DMS53 treated with DMSO at 0.1 percent for 48 hours (cell line): ENCODE measurements around the gene KDM4C.
A peak's percentile ranks its signal among the peaks of the same experiment; 100 is the strongest.
"Not testable (repeated sequence)": the region's sequence is repeated elsewhere in the genome, so short reads cannot be mapped to it uniquely, and the experiment has no call there.

Experiments used
- DNase-seq: peaks from one replicate; lab custom pipeline; 2025; ENCODE audit not compliant: unreplicated experiment; lab: John Stamatoyannopoulos, UW

KDM4C gene

DNA sequence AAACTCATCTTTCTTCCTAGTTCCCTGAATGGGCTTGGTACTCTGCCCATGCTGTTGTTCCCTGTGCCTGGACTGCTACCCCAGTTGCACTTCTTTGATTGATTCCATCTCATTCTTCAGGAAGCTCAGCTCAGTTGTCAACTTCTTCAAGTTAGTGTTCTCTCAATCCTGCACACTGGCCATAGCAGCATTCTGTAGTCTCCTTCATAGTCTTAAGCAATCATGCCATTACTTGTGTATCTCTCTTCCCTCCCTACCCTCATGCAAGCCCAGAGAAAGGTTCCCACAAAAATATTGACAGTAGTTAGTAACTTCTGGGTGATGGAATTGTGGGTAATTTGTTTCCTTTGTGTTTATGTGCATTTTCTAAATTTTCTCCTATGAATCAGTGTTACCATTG, 5.5 kb downstream of the KDM4C start:
- no peak for DNase-seq

DNA sequence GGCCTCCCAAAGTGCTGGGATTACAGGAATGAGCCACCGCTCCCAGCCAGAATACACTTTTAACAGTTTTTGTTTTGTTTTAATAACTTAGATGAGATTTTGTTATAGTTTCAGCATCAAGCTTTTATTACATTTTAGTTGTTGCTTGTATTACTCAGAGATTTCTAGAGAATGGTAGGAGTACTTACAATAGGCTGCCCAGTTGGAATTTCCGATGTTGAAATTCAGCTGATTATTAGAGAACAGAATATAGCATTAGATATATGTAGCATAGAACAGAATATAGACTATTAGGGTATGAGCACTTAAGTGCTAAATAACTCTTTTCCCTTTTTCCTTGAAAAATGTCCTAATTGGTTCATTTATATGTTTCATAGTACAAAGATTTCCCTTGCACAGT, 6.2 kb downstream of the KDM4C start:
- DNase-seq = no peak

DNA sequence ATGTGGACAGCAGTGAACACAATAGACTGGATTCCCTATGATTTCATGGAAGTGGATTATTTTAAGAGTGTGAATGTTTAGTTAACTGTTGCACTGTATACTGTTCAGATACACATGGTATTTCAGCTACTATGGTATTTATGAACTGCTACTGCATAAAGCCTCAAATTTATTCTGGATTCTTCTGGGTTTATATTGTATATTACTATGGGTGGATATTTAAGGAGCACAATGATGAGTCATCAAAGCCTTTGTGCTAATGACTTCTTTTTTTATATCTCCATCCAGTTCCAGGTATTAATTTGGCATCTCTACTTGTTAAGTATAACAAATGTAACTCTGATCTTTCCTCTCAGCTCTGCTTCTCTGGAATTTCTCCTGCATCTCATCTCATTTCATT, 6.8 kb downstream of the KDM4C start:
- DNase-seq = no peak

DNA sequence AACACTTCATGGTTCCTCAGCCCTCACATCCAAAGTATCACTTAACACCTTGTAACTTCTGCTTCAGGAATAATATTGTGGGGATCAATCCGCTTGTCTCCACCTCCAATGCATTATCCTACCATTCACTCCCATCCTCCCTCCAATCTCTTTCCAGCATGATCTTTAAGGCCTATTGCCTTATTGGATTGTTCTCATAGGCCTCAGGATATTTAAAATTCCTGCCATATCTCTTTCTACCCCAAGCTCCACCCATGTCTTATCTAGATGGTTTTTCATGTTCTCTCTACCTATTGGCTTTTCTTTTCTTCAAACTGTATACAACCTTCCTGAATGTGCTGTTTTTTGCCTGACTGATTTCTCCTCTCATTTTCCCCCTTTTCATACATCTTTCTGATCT, 7.2 kb downstream of the KDM4C start:
- DNase-seq = no peak

- DNase-seq = no peak
These were observed 7.6 kb downstream of the KDM4C start for GRCh38 chr9:6765396-6765795.

GRCh38 chr9:6766606-6767005, 8.8 kb downstream of the KDM4C start:
- no peak for DNase-seq

DNA sequence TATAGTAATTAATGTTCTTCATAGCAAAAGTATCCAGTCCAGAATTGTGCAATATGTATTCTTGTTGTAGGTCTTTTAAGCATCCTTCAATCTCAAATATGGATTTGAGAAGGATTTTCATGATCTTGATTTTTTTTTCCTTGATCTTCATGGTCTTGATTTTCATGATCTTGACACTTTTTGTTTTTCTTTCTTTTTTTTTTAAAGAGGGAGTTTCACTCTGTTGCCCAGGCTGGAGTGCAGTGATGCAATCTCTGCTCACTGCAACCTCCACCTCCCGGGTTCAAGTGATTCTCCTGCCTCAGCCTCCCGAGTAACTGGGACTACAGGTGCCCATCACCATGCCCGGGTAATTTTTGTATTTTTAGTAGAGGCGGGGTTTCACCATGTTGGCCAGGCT, 10.8 kb downstream of the KDM4C start:
- DNase-seq = not testable (repeated sequence)

GRCh38 chr9:6771722-6772121, 13.9 kb downstream of the KDM4C start:
- DNase-seq = no peak

DNA sequence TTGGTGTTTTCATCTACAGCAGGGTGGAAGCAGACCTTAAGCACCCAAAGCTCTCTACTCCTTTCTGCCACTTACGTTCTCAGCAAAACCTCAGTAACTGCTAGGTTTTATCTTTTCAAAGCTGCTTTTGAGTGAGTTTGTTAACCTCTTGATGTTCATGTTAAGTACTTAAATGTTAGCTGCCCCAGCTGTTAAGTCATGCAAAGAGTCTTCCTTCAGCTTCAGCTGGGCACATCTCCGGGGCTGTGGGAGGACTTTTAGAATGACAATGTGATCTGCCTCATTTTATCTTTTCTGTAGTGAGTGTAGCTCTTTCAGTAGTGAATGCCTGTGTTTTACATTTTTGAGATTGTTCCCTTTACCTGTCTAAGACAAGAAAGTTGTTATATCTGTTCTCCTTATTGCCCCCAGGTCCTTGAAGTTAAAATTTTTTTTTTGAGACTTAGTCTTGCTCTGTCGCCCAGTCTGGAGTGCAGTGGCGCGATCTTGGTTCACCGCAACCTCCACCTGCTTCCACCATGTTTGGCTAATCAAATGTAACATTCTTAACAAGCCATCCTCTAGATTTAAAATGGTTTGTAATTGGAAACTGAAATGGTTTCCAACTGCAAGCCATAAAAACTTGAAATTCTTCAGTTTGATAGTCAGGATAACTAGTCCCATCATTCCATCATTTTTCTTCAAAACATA, 19.6 kb downstream of the KDM4C start:
- DNase-seq = no peak

GRCh38 chr9:6779417-6780241, 21.9 kb downstream of the KDM4C start:
- DNase-seq = no peak

DNA sequence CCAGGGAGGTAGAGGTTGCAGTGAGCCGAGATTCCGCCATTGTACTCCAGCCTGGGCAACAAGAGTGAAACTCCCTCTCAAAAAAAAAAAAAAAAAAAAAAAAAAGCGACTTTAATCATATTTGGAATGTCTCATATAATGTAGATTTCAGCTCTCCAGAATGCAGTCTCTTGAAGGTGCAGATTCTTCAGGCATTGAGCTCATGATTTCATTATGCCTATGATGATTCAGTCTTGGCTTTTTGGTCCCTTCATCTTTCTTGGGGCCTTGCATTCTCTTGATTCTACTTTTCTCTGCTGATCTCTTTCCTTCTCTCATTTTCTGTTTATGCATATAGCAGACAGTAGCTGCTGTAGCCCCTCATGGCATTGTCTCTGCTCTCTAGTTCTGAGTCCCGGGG, 22.9 kb downstream of the KDM4C start:
- DNase-seq = no peak

DNA sequence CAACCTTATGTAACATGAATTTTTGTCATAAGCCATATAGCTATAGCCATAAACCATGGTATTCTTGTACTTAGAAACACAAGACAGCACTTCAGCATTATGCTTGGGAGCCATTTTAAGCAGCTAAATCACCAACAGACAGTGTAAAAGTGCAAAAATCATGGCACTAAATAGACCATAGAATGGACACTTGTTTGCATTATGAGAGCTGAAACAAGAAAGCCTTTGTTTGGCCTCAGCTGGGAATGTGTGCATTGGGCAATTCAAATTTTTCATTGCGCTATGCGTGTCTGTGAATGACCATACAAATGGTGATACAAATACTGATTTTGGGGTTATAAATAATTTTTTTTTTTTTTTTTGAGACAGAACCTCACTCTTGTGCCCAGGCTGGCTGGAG, 23.7 kb downstream of the KDM4C start:
- no peak for DNase-seq

DNA sequence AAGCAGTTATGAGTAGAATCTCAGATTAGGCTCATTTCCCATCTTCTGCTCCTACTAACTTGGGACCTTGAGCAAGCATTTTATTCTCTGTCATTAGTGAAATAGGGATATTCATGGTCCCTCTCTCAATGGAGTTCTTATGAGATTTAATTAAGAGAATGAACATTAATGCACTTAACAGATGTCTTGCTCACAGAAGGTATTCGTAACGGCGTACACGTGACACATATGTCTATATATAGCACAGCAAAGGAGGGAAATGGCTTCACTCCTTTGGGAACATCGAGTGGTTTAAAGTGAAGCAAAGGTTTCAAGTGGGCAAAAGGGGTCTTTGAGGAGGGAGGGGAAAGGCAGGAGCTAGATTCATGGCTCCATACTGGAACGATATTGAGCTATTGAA, 24.6 kb downstream of the KDM4C start:
- DNase-seq = no peak

DNA sequence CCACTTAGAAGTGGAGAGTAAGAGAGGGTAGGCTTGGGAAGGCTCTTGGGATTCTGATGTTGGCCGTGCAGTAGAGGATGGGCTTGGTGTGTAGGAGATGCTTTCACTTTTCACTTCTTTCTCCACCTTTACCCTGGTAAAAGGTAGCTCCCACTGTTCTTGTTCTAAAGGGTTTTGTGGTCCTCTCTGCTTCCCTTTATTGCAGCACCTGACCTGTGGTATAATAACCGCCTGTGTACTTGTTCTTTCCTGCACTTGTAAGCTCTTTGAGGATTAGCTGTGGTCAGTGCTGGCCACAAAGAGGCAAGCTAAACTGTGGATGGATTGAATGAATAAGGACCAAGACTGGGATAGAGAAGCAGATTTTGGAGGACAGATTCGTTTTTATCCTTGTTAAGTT, 25.2 kb downstream of the KDM4C start:
- DNase-seq = no peak

DNA sequence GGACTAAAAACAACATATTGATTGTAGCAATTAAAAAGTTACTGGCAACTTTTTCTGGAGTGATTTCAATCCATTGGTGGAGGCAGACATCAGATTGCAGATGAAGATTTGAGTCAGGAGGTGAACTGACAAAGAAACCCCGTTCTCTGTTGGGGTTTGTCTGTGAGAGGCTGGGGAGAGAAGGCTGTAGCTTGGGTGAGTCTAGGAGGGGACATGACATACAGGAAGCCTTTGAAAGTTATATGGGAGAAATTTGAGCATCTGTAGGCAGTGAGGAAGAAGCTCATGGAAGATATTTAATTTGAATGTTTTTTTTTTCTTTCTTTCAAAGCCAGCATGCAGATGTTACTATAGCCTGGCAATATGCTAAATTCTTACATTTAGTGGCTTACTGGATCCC, 26.0 kb downstream of the KDM4C start:
- DNase-seq = no peak

GRCh38 chr9:6785682-6786081, 27.9 kb downstream of the KDM4C start:
- DNase-seq = no peak

DNA sequence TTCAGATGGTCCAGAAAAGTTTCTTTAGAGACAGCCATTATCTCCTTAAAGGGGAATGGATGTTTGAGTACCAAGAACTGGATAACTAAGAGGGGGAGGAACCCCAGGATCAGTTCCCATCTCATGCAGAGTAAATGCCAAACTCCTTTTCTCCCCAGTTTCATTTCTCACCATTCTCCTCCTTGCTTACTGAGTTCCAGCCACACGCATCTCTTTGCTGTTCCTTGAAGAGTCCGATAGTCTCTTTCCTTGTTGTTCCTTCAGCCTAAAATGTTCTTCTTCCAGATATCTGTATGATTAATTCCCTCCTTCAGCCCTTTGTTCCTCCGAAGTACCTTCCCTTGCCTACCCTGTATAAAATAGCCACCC, 30.0 kb downstream of the KDM4C start:
- no peak for DNase-seq

DNA sequence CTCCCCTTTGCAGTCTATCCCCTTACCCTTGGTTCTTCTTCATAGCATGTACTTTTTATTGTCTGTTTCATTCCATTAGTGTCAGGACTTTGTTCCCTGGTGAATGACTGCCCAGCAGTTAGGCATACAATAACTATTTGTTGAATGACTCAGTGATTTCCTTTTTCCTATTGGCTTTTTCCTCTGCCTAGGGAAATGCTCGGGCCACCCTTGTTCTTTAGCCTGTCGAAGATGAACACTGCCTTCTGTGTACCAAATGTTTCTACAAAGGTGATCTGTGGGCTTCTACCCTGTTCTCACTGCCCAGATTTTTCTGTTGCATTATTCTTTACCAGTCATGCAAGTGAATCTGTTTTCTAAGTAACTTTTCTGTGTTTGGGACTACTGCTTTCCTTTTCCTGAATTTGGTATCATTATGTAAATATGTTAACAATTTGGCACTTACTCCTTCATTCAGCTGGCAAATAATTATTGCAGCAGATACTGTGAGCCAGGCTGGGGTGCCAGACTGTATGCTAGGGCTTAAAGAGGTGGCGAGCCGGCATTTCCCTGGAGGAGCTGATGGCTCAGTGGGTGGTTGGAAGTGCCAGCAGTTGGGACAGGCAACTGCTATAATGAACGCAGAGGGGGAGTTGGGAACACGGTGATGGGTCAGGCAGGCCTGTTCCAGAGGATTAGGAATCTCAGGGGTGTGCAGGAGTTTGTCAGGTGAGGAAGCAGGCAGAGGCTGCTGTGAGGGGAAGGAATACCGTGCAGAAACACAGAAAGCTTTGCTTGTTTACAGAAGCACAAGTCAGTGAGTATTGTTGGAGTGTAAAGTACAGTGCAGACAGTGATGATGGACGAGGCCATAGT, 30.6 kb downstream of the KDM4C start:
- peak; percentile 50 for DNase-seq

GRCh38 chr9:6789017-6789338, 31.2 kb downstream of the KDM4C start:
- DNase-seq = not testable (repeated sequence)

- no peak for DNase-seq
These were observed 33.1 kb downstream of the KDM4C start for GRCh38 chr9:6790866-6791265.

DNA sequence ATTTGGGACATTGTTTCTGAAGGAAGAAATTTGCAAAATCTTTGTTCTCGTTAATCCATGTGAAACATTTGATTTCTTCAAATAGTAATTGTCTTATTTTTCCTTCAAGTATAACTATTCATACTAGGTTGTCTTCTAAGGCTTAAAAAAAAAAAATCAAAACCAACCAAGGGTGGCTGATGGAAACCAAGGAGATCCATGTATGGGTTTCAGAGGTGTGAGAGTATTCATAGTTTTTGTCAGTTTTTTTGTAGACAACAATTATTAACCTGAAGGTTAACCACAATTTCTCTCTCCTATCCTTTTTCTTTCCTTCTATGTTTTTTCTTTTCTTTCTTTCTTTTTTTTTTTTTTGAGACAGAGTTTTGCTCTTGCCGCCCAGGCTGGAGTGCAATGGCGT, 35.4 kb downstream of the KDM4C start:
- DNase-seq = no peak

DNA sequence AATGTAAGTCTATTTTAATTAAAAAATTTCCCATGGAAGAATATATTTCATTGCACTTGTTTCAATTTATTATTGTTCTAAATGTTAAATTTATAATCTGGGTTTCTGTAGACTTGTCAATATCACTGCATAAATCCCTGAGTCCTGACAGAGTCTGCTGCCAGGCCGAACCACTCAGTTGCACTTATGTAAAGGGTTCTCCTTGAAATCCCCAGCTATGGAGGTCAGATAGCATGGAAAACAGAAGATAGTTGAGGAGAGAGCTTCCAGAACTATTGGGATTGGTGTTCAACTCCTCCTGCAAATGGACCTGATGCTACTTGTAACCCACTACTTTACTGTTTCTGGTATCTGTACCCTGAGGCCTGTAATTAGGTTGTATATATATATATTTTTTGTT, 37.2 kb downstream of the KDM4C start:
- DNase-seq = no peak
